GM12864 (cell line): ENCODE measurements around the gene CRYBG1.
A peak's percentile ranks its signal among the peaks of the same experiment; 100 is the strongest.

Source experiments
- DNase-seq: peaks from one replicate; pipeline ENCODE4 v3.0.0-alpha.2; 2011; ENCODE audit warnings: low read depth
- H3K4me3 ChIP-seq: 2 replicates; pipeline ENCODE4 v1.5.1; 2011; ENCODE audit warnings: mild to moderate bottlenecking, low read depth, low read length, control low read depth
- TF ChIP-seq, protein P1 (sequence below): IDR thresholded peaks from 2 replicates; pipeline ENCODE4 v1.5.1; 2011; ENCODE audit warnings: low read depth, mild to moderate bottlenecking, moderate library complexity, low read length, control low read depth, inconsistent platforms; ENCODE audit errors: missing control alignments

The CRYBG1 gene

GRCh38 chr6:106510090-106510970 lies 149.8 kb downstream of the CRYBG1 start:
- TF ChIP-seq, protein P1, sequence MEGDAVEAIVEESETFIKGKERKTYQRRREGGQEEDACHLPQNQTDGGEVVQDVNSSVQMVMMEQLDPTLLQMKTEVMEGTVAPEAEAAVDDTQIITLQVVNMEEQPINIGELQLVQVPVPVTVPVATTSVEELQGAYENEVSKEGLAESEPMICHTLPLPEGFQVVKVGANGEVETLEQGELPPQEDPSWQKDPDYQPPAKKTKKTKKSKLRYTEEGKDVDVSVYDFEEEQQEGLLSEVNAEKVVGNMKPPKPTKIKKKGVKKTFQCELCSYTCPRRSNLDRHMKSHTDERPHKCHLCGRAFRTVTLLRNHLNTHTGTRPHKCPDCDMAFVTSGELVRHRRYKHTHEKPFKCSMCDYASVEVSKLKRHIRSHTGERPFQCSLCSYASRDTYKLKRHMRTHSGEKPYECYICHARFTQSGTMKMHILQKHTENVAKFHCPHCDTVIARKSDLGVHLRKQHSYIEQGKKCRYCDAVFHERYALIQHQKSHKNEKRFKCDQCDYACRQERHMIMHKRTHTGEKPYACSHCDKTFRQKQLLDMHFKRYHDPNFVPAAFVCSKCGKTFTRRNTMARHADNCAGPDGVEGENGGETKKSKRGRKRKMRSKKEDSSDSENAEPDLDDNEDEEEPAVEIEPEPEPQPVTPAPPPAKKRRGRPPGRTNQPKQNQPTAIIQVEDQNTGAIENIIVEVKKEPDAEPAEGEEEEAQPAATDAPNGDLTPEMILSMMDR, result peak; percentile 49
- peak overlapping the region; percentile 93 for H3K4me3 ChIP-seq
- DNase-seq, result peak; percentile 64

DNA sequence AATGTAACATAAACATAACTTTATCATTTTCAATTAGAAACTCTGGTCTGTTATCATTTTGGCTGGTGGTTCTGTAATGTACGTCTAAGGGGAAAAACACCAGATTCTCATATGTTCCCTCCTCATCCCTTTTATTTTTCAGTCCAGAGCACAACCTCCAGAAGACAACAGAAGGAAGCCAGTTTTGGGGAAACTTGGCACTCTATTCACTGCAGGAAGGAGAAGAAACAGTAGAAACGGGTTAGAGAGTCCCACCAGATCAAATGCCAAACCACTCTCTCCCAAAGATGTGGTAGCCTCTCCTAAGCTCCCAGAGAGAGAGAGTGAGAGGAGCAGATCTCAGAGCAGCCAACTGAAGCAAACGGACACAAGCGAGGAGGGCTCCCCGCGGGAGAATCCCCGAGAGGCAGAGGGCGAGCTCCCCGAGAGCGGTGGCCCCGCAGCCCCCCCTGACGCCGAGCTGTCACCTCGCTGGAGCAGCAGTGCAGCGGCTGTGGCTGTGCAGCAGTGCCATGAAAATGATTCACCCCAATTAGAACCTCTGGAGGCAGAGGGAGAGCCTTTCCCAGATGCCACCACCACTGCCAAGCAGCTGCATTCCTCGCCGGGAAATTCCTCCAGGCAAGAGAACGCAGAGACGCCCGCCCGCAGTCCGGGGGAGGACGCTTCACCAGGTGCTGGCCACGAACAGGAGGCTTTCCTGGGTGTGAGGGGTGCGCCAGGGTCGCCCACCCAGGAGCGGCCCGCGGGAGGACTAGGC lies 151.0 kb downstream of the CRYBG1 start:
- TF ChIP-seq, protein P1, result peak; percentile 12
- peak overlapping the region; percentile 93 for H3K4me3 ChIP-seq
- DNase-seq, result no peak

- H3K4me3 ChIP-seq, result peak overlapping the region; percentile 93
- no peak for DNase-seq
- TF ChIP-seq, protein P1, result peak; percentile 41
These were observed 151.8 kb downstream of the CRYBG1 start for GRCh38 chr6:106512048-106512967.

GRCh38 chr6:106512968-106513574 lies 152.6 kb downstream of the CRYBG1 start:
- TF ChIP-seq, protein P1, result no peak
- peak overlapping the region; percentile 93 for H3K4me3 ChIP-seq
- no peak for DNase-seq

- TF ChIP-seq, protein P1, result no peak
- no peak for DNase-seq
- H3K4me3 ChIP-seq, result peak overlapping the region; percentile 93
These were observed 153.5 kb downstream of the CRYBG1 start for GRCh38 chr6:106513808-106514582.
